CD4-positive, alpha-beta T cell treated with Interleukin-15 for 1 hour (primary cell): ENCODE results near the gene PRRT4.

Experiments
- DNase-seq: peaks from one replicate; pipeline ENCODE4 v3.0.0-alpha.2; 2020

The PRRT4 gene

DNA sequence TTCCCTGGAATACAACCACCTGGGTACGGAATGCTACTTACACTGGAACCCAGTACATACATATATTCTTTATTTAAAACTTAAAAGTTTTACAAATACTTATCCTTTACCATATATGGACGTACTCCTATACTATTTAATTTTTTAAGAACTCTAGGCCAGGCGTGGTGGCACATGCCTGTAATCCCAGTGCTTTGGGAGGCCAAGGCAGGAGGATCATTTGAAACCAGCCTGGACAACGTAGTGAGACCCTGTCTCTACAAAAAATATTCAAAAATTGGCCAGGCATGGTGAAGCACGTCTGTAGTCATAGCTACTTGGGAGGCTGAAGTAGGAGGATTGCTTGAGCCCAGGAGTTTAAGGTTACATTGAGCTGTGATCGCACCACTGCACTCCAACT, 19.8 kb downstream of the PRRT4 start:
- DNase-seq = no peak

DNA sequence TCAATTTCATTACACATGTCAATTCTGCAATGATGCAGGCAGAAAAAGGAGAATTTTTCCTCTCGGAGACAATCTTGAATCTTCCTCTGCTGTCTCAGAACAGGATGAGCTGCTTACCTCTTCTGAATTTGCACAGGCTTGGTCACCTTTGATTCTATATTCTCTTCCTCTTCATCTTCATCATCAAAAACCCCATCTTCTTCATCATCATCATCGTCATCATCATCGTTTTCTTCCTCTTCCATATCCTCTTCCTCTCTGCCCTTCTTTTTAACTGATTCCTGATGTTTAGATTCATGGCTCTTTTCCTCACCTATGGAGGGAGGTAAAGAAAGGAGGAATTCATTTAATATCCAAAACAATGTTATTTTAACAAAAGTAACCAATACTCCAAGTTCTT, 25.8 kb downstream of the PRRT4 start:
- no peak for DNase-seq

DNA sequence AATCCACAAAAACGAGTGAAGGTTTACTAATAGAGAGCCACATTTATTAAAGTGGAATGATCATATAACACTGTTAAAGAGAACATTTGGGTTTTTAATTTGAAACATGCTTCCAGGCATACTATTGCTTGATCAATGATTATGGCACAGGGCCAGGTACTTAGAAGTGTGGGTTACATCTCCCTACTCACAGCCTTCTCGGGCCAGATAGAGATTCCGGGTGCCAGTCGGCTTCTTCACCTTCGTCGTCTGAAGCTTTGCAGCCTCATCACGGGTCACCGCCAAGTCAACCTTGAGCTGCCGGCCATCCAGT, 37.2 kb downstream of the PRRT4 start:
- DNase-seq = no peak

- DNase-seq = no peak
These were observed 37.8 kb downstream of the PRRT4 start for GRCh38 chr7:128323459-128324367.

DNA sequence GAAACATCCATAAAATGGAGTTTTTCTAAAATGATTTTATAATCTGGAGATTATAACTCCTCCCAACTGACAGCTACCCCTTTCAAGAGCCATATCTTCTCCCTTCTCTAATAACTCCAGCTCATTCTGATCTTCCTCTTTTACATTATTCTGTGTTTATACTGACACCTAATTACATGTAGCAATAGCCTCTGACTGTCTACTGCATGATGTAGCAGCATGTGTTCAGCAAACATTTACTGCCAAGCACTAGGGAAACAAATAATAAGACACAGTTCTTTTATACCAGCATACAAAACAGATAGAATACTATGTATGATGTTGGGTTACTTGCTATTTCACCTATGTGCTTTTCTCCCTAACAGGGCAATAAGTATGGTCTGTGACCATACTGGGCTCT, 38.5 kb downstream of the PRRT4 start:
- DNase-seq = no peak

DNA sequence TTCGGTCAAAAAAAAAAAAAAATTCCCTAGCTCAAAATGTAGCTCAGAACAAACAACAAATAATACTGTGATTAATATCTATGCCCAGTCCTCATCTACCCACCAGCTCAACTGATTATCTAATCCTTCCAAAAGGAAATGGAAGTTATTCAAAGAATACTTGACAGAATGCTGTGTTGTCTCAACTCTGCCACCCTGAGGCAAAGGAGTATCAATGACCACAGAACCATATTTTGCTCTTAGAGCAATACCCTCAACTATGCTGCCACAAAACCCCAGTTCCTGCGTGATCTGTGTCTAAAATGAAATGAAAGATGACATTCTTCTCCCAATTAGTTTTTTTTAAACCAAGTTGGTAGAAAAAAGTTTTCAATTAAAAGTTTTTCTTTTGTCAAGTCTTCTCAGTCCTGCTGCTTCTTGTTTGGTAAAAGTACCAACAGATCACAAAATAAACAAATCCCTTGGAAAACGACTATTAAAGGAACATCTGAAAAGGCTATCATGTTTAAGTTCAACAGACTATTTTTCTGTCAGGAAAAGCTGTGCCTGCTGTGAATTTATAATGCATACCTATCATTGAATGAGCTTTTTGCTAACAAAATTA, 39.3 kb downstream of the PRRT4 start:
- DNase-seq = no peak

- no peak for DNase-seq
These were observed 40.5 kb downstream of the PRRT4 start for GRCh38 chr7:128321044-128321422.

DNA sequence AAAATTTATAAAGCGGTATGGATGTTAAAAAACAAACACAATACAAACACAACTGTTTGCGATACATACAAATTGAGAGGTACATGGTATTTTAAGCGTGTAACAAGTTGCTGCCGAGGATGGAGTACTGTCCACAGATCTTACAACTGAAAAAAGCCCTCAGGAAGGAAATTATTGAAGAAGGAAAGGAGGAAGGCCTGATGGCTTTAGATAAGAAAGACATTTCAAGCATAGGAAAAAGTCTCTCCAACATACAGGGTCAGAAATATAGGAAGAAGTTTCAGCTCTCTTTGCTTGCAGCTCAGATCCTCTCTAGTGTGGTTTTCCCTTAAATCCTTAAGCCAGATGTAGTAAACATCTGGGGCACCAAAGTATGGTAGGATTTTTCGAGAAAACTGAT, 42.8 kb downstream of the PRRT4 start:
- no peak for DNase-seq

- no peak for DNase-seq
These were observed 50.5 kb downstream of the PRRT4 start for GRCh38 chr7:128311013-128311412.

- DNase-seq = no peak
These were observed 51.0 kb downstream of the PRRT4 start for GRCh38 chr7:128310499-128310898.

GRCh38 chr7:128309976-128310375, 51.5 kb downstream of the PRRT4 start:
- DNase-seq = no peak

GRCh38 chr7:128309124-128309523, 52.4 kb downstream of the PRRT4 start:
- no peak for DNase-seq

GRCh38 chr7:128307061-128307460, 54.4 kb downstream of the PRRT4 start:
- DNase-seq = no peak

DNA sequence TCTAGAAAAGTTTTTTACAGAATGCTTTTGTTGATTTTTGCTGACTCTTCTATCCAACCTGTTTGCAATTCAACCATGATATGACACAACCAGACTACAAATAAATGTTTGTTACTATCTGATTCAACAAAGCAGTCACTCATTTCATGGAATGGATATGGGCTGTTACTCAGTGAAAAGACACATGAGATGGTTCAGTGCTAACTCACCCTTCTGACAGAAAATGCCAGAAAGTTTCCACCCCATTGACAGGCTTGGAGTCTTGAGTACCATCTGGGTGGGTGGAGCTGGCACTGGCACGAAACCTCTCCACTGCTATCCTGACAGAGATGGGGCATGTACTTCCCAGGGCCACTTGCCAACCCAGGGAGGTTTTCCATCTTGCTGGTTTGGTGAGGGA, 57.3 kb downstream of the PRRT4 start:
- DNase-seq = no peak

GRCh38 chr7:128303643-128304042, 57.8 kb downstream of the PRRT4 start:
- DNase-seq = no peak

DNA sequence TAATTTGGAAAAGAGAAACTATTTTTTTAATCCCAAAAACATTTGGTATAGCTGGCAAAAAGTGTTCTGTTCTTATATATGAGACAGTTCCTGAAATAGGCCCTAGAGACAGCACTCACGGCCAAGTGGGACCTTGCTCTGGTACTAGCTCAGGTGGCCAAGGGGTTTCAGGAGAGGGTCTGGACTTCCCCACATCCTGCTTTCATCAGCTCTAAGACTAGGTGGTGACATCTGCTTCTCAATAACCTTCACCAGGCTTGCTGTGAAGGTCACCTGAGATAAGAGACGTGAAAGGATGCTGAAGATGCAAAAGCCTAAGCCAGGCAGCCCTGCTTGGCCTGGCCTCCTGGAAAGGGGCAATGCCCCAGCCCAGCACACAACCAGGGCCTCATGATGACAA, 58.4 kb downstream of the PRRT4 start:
- DNase-seq = no peak

DNA sequence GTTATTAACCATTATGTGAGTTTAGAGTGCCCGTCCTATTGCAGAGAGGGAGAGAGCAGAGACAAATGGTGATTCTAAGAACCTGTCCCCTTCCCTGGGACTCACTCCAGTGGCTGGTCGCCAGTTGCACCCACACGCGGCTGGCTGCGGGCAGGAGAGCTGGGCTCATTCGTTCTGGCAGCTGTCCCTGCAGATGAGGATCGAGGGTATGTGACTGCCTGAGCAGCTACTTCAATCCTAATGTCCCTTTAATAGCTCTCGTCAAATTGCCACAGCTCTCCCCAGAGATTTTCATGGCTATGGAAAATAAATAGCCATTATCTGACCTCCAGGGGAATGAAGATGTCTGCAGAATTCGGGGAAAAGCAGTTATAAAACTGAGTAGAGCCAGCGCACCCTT, 59.4 kb downstream of the PRRT4 start:
- no peak for DNase-seq
